Central memory CD8-positive, alpha-beta T cell (primary cell): Measurements from ENCODE around the gene DENND4B.
"Not testable (repeated sequence)": the region's sequence is repeated elsewhere in the genome, so short reads cannot be mapped to it uniquely, and the experiment has no call there.

ENCODE experiments used
- ATAC-seq: fragments of 150-1000 bp; cut with Tn5 transposase; replicated peaks from 2 replicates; pipeline ENCODE4 v1.10.0; 2022; ENCODE audit warnings: mild to moderate bottlenecking, moderate FRiP score, moderate number of reproducible peaks; ENCODE audit not compliant: poor library complexity, severe bottlenecking; ENCODE audit errors: extremely low read depth
- DNase-seq, 2 donors: peaks; one replicate each; pipeline ENCODE4 v3.0.0; 2021; ENCODE audit warnings: low spot score in 2 of 2
- H3K27ac Mint-ChIP-seq: one replicate; pipeline ENCODE4 v1.8.0; 2022; ENCODE audit warnings: low read depth, mild to moderate bottlenecking, moderate library complexity, mixed read lengths
- H3K27me3 Mint-ChIP-seq: one replicate; pipeline ENCODE4 v1.8.0; 2022; ENCODE audit warnings: mixed read lengths
- H3K36me3 Mint-ChIP-seq: one replicate; pipeline ENCODE4 v1.8.0; 2022; ENCODE audit warnings: mild to moderate bottlenecking, moderate library complexity, mixed read lengths; ENCODE audit not compliant: insufficient read depth
- H3K4me1 Mint-ChIP-seq: one replicate; pipeline ENCODE4 v1.8.0; 2022; ENCODE audit warnings: mixed read lengths
- H3K4me3 Mint-ChIP-seq: one replicate; pipeline ENCODE4 v1.8.0; 2022; ENCODE audit warnings: mild to moderate bottlenecking, moderate library complexity, mixed read lengths
- H3K9me3 Mint-ChIP-seq: one replicate; pipeline ENCODE4 v1.8.0; 2022; ENCODE audit warnings: mixed read lengths

DENND4B gene

DNA sequence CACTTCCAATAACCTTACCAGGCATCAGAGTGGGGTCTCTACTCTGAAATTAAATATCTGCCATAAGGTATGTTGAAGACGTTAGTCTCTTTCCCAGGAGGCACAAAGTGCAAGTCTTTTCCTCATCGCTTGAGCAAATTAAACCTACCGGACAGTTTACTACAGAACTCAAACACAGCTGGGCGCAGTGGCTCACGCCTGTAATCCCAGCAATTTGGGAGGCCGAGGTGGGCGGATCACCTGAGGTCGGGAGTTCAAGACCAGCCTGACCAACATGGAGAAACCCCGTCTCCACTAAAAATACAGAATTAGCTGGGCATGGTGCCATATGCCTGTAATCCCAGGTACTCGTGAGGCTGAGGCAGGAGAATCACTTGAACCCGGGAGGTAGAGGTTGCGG lies 32.6 kb upstream of the DENND4B start:
- H3K27ac Mint-ChIP-seq: peak overlapping the region; percentile 89

DNA sequence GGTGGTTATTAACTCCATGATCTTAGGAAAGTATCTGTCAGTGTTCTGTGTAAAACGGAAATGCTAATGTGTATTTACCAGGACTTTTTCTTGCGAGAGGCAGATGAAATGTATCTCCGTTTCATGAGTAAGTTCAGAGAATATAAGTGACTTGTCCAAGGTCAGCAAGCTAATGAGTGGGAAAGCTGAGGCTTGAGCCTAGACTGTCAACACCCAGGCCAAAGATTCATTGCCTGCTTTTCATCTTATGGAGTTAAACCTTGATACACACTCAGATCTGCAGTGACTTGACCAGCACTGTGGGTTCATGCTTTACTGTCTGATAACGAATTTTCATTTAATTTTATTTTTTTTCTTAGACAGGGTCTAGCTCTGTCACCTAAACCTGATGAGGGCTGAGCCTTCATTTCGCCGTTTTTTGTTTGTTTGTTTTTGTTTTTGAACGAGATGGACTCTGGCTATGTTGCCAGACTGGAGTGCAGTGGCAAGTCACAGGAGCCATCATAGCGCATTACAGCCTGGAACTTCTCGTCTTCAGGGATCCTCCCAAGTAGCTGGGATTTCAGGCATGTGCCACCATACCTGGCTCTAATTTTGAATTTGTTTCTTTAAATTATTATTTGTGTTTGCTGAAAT lies 31.9 kb upstream of the DENND4B start:
- H3K9me3 Mint-ChIP-seq: no peaks in the 10 kb centered on the region
- DNase-seq (no peak), ATAC-seq (no peak)
- H3K4me3 Mint-ChIP-seq: peak overlapping the region; percentile 91
- peaks cover 31% of the 10 kb centered on the region for H3K4me1 Mint-ChIP-seq
- H3K27ac Mint-ChIP-seq: peak overlapping the region; percentile 89
- H3K36me3 Mint-ChIP-seq: peaks cover 26% of the 10 kb centered on the region
- H3K27me3 Mint-ChIP-seq: no peaks in the 10 kb centered on the region

More for the DNA sequence above, 32.6 kb upstream of the DENND4B start:
- peak overlapping the region; percentile 91 for H3K4me3 Mint-ChIP-seq
- not testable (repeated sequence) for ATAC-seq, DNase-seq, H3K27me3 Mint-ChIP-seq, H3K9me3 Mint-ChIP-seq
- peaks cover 20% of the 10 kb centered on the region for H3K36me3 Mint-ChIP-seq
- H3K4me1 Mint-ChIP-seq: peaks cover 31% of the 10 kb centered on the region

DNA sequence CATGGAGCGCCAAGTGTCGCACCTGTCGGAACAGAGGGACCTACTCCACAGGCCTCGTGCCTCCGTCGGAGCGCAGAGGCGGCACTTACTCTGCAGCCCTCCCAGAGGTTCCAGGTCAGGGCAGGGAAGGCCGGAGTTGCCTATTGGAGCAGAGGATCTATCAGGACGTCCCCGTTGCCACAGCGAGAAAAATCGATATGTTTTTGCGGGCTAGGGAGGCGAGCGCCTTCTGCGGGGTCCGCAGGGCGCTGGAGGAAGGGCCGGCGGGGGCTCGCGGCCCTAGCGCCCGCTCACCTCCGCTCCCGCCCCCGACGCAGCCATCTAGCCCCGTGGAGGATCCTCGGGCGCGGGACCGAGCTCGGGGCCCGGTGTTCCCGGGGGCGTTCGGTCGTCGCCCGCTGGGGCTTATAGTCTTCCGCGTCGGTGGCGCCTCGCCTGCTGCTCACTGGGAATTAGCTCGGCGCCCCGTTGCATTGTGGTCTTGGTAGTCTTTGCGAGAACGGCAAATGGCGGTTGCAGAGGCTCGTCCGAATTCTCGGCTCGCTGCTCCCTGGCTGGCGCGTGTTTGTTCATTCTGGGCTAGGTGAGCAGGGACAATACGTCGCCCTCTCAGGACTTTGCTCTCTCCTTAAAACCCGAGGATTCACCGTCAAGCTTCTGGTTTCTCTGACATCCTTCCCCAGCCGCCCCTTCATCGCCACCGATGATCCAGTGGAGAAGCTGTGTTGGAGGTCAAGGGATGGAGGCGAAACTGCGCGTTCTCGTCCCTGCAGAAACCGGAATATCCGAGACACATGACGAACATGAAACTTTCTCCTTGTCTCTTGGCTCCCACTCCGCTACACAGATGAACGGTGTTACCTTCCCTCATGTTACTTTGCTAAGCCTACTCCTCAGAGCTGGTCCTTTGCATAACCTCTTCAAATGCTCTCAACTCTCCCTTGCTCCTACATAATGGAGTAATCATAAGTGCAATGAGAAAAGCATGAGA lies 31.0 kb upstream of the DENND4B start, which contains the start of gene JTB:
TSS of gene JTB (minus strand) at position 425 of the 991 bp plus-strand sequence. CDS start at position 3, 422 bp downstream.
- Mint-ChIP-seq H3K27me3 (no peaks in the 10 kb centered on the region), H3K27ac (peak within 1 kb of the TSS; percentile 89), H3K4me3 (peak within 1 kb of the TSS; percentile 91), H3K36me3 (peaks cover 27% of the 10 kb centered on the region), H3K9me3 (no peaks in the 10 kb centered on the region), H3K4me1 (peaks cover 31% of the 10 kb centered on the region)
- peak; percentile 96 for ATAC-seq
- peak; percentile 59 to 64 for DNase-seq

GRCh38 chr1:153976819-153977249 lies 30.3 kb upstream of the DENND4B start:
- H3K4me3 Mint-ChIP-seq: peak overlapping the region; percentile 91
- peaks cover 27% of the 10 kb centered on the region for H3K36me3 Mint-ChIP-seq
- H3K27me3 Mint-ChIP-seq: no peaks in the 10 kb centered on the region
- H3K9me3 Mint-ChIP-seq: no peaks in the 10 kb centered on the region
- ATAC-seq (peak; percentile 2), DNase-seq (no peak)
- H3K27ac Mint-ChIP-seq: peak overlapping the region; percentile 89
- H3K4me1 Mint-ChIP-seq: peaks cover 31% of the 10 kb centered on the region

DNA sequence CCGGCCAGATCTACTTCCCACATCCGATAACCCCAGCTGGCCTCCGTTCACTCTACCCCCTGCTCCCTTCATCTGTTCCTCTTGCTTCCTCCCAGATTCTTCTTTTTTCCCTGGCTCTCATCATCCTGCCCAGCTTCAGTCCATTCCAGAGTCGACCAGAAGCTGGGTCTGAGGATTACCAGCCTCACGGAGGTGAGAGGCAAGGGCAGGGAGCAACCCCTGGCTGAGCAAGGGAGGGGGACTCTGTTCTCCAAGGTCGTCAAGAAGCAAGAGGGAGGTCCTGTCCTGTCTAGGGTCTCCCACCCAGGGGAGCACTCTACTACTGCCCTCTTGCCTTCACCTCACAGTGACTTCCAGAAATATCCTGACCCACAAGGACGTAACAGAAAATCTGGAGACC lies 27.0 kb upstream of the DENND4B start:
- Mint-ChIP-seq H3K9me3 (no peaks in the 10 kb centered on the region), H3K36me3 (peaks cover 26% of the 10 kb centered on the region), H3K4me1 (peaks cover 26% of the 10 kb centered on the region), H3K27ac (no peak overlapping the region), H3K4me3 (no peak overlapping the region), H3K27me3 (no peaks in the 10 kb centered on the region)
- ATAC-seq (no peak), DNase-seq (no peak)

DNA sequence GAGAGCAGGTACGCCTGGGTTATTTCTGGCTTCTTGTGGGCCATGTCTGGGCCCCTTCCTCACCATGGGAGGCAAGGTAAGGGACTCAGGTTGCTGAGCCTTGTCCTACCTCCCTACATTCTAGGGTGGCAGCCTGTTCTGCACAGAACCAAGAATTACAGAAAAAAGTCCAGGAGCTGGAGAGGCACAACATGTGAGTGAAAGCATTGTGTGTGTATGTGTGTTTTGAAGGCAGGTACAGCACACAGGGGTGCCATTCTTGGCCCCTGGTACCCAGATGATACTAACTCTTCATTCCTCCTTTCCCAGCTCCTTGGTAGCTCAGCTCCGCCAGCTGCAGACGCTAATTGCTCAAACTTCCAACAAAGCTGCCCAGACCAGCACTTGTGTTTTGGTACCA lies 26.6 kb upstream of the DENND4B start:
- no peaks in the 10 kb centered on the region for H3K27me3 Mint-ChIP-seq
- H3K27ac Mint-ChIP-seq: no peak overlapping the region
- H3K4me1 Mint-ChIP-seq: peaks cover 23% of the 10 kb centered on the region
- H3K36me3 Mint-ChIP-seq: peaks cover 26% of the 10 kb centered on the region
- H3K9me3 Mint-ChIP-seq: no peaks in the 10 kb centered on the region
- DNase-seq (no peak), ATAC-seq (no peak)
- H3K4me3 Mint-ChIP-seq: no peak overlapping the region

GRCh38 chr1:153970346-153970745 lies 23.8 kb upstream of the DENND4B start:
- Mint-ChIP-seq H3K27ac (no peak overlapping the region), H3K9me3 (no peaks in the 10 kb centered on the region), H3K36me3 (peaks cover 19% of the 10 kb centered on the region), H3K27me3 (no peaks in the 10 kb centered on the region), H3K4me3 (no peak overlapping the region), H3K4me1 (peaks cover 27% of the 10 kb centered on the region)
- DNase-seq: no peak
- ATAC-seq: no peak

- peak overlapping the region; percentile 12 for H3K4me3 Mint-ChIP-seq
- DNase-seq (no peak), ATAC-seq (no peak)
- H3K27ac Mint-ChIP-seq: no peak overlapping the region
- H3K9me3 Mint-ChIP-seq: no peaks in the 10 kb centered on the region
- H3K36me3 Mint-ChIP-seq: peaks cover 11% of the 10 kb centered on the region
- H3K27me3 Mint-ChIP-seq: no peaks in the 10 kb centered on the region
- H3K4me1 Mint-ChIP-seq: peaks cover 32% of the 10 kb centered on the region
Measured at GRCh38 chr1:153968972-153969371, 22.5 kb upstream of the DENND4B start.

DNA sequence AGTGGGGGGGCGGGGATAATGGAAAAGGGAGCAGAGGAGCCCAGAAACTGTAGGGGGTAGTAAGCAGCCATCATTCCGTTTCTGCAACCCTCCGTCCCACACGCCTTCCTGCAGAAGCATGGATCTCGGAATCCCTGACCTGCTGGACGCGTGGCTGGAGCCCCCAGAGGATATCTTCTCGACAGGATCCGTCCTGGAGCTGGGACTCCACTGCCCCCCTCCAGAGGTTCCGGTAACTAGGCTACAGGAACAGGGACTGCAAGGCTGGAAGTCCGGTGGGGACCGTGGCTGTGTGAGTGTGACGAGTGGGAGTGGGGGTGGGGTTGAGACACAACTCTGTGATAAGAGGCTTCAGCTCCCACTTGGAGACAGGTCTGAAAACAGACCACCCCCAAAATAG lies 21.9 kb upstream of the DENND4B start:
- Mint-ChIP-seq H3K4me1 (peaks cover 37% of the 10 kb centered on the region), H3K27me3 (no peaks in the 10 kb centered on the region), H3K36me3 (peaks cover 9% of the 10 kb centered on the region), H3K4me3 (peak overlapping the region; percentile 91), H3K9me3 (no peaks in the 10 kb centered on the region), H3K27ac (no peak overlapping the region)
- ATAC-seq (no peak), DNase-seq (no peak)

DNA sequence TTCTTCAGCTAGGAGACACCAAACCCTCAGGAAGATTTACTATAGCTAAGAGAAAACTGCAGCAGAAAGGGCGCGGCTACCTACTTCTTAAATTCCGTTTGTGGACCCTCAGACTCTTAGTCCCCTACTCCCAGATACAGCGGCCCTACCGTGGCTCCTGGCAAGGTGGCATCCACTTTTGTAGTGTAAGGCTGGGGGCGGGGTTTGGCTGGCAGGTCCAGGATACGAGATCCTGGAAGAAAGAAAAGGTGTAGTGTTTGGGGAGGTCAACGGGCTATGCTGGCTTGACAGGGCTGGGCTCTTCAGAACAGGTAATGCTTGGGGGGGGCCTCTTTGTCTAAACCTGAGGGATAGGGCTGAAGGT lies 21.5 kb upstream of the DENND4B start:
- no peaks in the 10 kb centered on the region for H3K27me3 Mint-ChIP-seq
- no peaks in the 10 kb centered on the region for H3K9me3 Mint-ChIP-seq
- peak overlapping the region; percentile 91 for H3K27ac Mint-ChIP-seq
- DNase-seq (no peak), ATAC-seq (no peak)
- peaks cover 9% of the 10 kb centered on the region for H3K36me3 Mint-ChIP-seq
- H3K4me3 Mint-ChIP-seq: peak overlapping the region; percentile 91
- peaks cover 40% of the 10 kb centered on the region for H3K4me1 Mint-ChIP-seq

- peaks cover 9% of the 10 kb centered on the region for H3K36me3 Mint-ChIP-seq
- peaks cover 46% of the 10 kb centered on the region for H3K4me1 Mint-ChIP-seq
- H3K4me3 Mint-ChIP-seq: peak within 1 kb of the TSS; percentile 91
- H3K9me3 Mint-ChIP-seq: no peaks in the 10 kb centered on the region
- peak within 1 kb of the TSS; percentile 91 for H3K27ac Mint-ChIP-seq
- ATAC-seq: peak; percentile 92
- DNase-seq: peak; percentile 56 to 70
- no peaks in the 10 kb centered on the region for H3K27me3 Mint-ChIP-seq
Measured at GRCh38 chr1:153967107-153967999, 20.8 kb upstream of the DENND4B start, which contains the start of gene CREB3L4. Gene CREB3L4 (plus strand): TSS chr1:153967902. CDS start chr1:153968526, 624 bp downstream.

DNA sequence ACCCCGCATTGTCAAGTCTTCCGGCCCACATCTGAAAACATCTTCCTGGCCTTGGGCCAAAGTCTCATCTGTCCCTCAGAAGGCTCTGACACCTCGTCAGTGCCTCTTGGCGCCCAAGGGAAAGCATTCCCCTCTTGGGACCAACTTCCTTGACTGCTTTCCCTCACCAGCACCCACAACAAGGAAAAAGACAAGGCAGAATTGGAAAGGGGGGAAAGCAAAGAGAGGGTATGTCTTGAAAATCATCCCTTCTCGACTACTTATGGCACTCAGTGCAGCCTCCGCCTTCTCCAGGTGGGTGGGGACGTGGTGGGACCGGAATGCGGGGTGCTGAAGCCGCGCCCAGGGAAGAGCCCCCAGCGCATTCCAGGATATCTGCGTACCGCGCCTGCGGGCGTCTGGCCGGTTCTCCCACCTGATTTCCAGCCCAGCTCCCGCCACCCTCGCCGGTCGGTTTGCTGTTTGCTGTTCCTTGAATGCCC lies 17.4 kb upstream of the DENND4B start:
- Mint-ChIP-seq H3K36me3 (peaks cover 10% of the 10 kb centered on the region), H3K4me1 (peaks cover 58% of the 10 kb centered on the region), H3K9me3 (no peaks in the 10 kb centered on the region), H3K27me3 (no peaks in the 10 kb centered on the region), H3K4me3 (peak overlapping the region; percentile 85), H3K27ac (peak overlapping the region; percentile 93)
- DNase-seq (no peak), ATAC-seq (no peak)
